Measurements from ENCODE around the gene CD300C. TPM values are rescaled to one million over a fixed set of nuclear protein-coding genes. Genes with fewer than 3 reads are reported as not detected.

The CD300C gene
- total RNA-seq, 1 experiment from 2014 or later = not detected

- TF ChIP-seq REST (IDR thresholded peaks at IDR 0.05; ENCODE audit: insufficient read depth in 1 of 2, low read depth in 2 of 2, low read length in 1 of 2) (no peak), CTCF (IDR thresholded peaks at IDR 0.05) (no peak), TCF7L2 (IDR thresholded peaks at IDR 0.05; ENCODE audit: low read depth, low read length) (no peak), SIN3A (IDR thresholded peaks at IDR 0.05; ENCODE audit: borderline replicate concordance, insufficient read depth, low read depth, low read length) (no peak), POLR2AphosphoS5 (IDR thresholded peaks at IDR 0.05; ENCODE audit: low read depth, low read length) (no peak)
- Histone ChIP-seq H3K27ac (ENCODE audit: low read length) (no peak overlapping the region), H3K27me3 (ENCODE audit: control insufficient read depth, insufficient read depth, low read length) (peaks cover 7% of the 10 kb centered on the region; the same call in 1 of the 2 replicates), H3K4me1 (ENCODE audit: control insufficient read depth, insufficient read depth, low read length) (no peaks in the 10 kb centered on the region), H3K36me3 (ENCODE audit: control insufficient read depth, insufficient read depth, low read length) (no peaks in the 10 kb centered on the region), H3K4me3 (ENCODE audit: low read depth in 2 of 2, low read length in 2 of 2) (no peak overlapping the region), H3K9me3 (ENCODE audit: control insufficient read depth, insufficient read depth, low read depth, low read length) (no peaks in the 10 kb centered on the region)
- CTCF ChIA-PET = no interaction called here
- ATAC-seq = no peak
- intact Hi-C loops (cut with micrococcal nuclease; ENCODE audit: unreplicated experiment) = no loop called here
- DNase-seq (ENCODE audit: low read depth, low spot score) = no peak
- in situ Hi-C loops (cut with HindIII; ENCODE audit: low pct_unique_long_range_greater_than_20kb, low sequenced_read_pairs) = no loop called here
- BruUV-seq (replicated peaks) = no TSS peak
- POLR2A ChIA-PET = no interaction called here
These were observed 4.5 kb downstream of the CD300C start for GRCh38 chr17:74541176-74542111.

GRCh38 chr17:74539281-74539820, 6.6 kb downstream of the CD300C start:
- no peak for ATAC-seq
- Histone ChIP-seq H3K9me3 (ENCODE audit: control insufficient read depth, insufficient read depth, low read depth, low read length) (no peaks in the 10 kb centered on the region), H3K36me3 (ENCODE audit: control insufficient read depth, insufficient read depth, low read length) (no peaks in the 10 kb centered on the region), H3K4me3 (ENCODE audit: low read depth in 2 of 2, low read length in 2 of 2) (no peak overlapping the region), H3K4me1 (ENCODE audit: control insufficient read depth, insufficient read depth, low read length) (no peaks in the 10 kb centered on the region), H3K27me3 (ENCODE audit: control insufficient read depth, insufficient read depth, low read length) (peaks cover 19% of the 10 kb centered on the region), H3K27ac (ENCODE audit: low read length) (no peak overlapping the region)
- CTCF ChIA-PET = no interaction called here
- in situ Hi-C loops (cut with HindIII; ENCODE audit: low pct_unique_long_range_greater_than_20kb, low sequenced_read_pairs) (no loop called here), intact Hi-C loops (cut with micrococcal nuclease; ENCODE audit: unreplicated experiment) (no loop called here)
- POLR2A ChIA-PET = no interaction called here
- no peak for DNase-seq (ENCODE audit: low read depth, low spot score)
- no TSS peak for BruUV-seq (replicated peaks)
- TF ChIP-seq CTCF (IDR thresholded peaks at IDR 0.05) (no peak), REST (IDR thresholded peaks at IDR 0.05; ENCODE audit: insufficient read depth in 1 of 2, low read depth in 2 of 2, low read length in 1 of 2) (no peak), TCF7L2 (IDR thresholded peaks at IDR 0.05; ENCODE audit: low read depth, low read length) (no peak), SIN3A (IDR thresholded peaks at IDR 0.05; ENCODE audit: borderline replicate concordance, insufficient read depth, low read depth, low read length) (no peak)
